ENCODE data around the gene CNRIP1. TPM values are rescaled to one million over a fixed set of nuclear protein-coding genes. Genes with fewer than 3 reads are reported as not detected.

CNRIP1 gene
- total and polyA plus RNA-seq, 3 experiments from 2014 or later = 0.11 TPM; not detected in 2

DNA sequence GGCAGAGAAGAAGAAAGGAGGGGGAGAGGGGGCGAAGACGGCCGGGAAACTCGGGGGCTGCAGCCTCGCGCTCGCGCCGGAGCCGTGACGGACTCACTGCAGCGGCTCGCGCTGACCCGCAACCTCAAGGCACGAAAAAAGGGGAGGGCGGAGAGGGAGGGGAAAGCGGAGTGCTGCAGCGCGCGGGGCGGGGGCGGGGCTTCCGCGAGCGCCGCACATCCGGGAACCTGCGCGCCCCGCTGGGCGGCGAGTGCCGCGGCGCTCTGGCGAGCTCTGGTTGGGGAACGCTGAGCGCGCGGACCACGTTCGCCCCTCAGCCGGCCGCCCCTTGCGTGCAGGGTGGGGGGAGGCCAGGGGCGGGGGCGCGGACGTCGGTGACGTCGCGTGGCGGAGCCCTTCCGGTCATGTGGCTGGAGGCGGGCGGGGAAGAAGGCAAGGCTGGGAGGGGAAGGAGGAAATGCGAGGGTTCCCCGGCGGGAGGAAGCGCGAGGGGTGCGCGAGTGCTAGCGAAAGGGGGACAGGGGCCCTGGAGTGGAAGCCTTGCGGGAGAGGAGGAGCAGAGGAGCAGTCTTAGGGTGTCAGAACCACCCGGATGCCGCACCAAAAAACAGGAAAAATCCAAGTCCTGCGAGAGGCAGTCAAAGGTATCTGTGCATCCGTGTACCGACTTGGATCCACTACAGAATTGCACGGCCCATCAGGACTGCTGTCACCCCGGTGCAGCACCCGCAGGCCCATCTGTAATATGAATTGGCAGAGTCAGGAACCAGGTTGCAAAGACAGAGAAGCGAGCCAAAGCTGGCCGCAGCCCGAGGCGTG, 67.1 kb downstream of the CNRIP1 start, which contains the start of gene PPP3R1:
TSS of gene PPP3R1 (minus strand) at position 133 of the 819 bp plus-strand sequence. CDS start 405 bp downstream, outside the sequence.
- peaks cover 38% of the 10 kb centered on the region for H3K4me1 ChIP-seq (ENCODE audit: insufficient read depth, low read length)
- peak within 1 kb of the TSS in 7 of 8 donors; percentile 93 to 99 (median 97) for H3K27ac Mint-ChIP-seq

DNA sequence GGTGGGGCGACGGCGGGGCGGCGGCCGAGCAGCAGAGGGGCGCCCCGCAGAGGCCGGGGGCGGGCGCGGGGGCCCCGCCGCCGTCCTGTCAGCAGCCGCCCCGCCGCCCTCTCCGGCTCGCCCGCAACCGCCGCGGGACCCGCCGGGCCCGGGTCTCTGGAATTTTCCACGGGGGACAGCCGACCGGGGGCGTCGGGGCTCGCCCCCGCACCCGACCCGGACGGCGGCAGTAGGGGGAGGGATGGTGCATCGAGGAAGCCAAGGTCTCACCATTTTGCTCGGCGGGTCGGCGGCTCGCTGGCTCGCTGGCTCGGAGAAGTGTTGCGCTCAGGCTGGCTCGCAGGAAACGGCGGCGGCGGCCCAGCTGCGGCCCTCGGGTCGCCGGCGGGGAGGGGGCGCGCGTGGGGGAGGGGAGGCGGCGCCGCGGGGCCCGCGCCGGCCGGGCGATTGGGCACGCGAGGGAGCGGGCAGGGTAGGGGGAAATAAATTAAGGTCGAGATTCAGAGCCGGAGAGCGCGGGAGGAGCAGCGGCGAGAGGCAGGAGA, 67.8 kb downstream of the CNRIP1 start:
- H3K27me3 ChIP-seq (ENCODE audit: insufficient read depth, low read length, poor library complexity, severe bottlenecking) = no peaks in the 10 kb centered on the region
- Mint-ChIP-seq H3K27ac (peak overlapping the region in 7 of 8 donors; percentile 90 to 97 (median 94)), H3K27me3 (peaks cover 0 to 9% of the 10 kb centered on the region in 2 donors), H3K36me3 (peaks cover 0 to 22% (median 0%) of the 10 kb centered on the region in 3 donors), H3K4me1 (peaks cover 29 to 40% (median 36%) of the 10 kb centered on the region in 3 donors), H3K4me3 (peak overlapping the region; percentile 89 to 99 (median 97)), H3K9me3 (no peaks in the 10 kb centered on the region)
- no peak overlapping the region for H3K4me3 ChIP-seq (ENCODE audit: low read length)
- peak; percentile 30 to 68 (median 41) for DNase-seq
- ChIA-PET CTCF (interaction anchor here (1.0 to 2.8 kb wide), 5 partner anchors 45 to 99 kb away, joined by 4 to 16 read pairs (median 4); a partner anchor contains a TSS), POLR2A (interaction anchor here (0.5 to 2.8 kb wide), 5 partner anchors 14 to 264 kb away, joined by 3 to 21 read pairs (median 3); partner anchors contain the start of gene PNO1)
- no peaks in the 10 kb centered on the region for H3K36me3 ChIP-seq (ENCODE audit: insufficient read depth, low read length)
- H3K4me1 ChIP-seq (ENCODE audit: insufficient read depth, low read length) = peaks cover 45% of the 10 kb centered on the region
- H3K27ac ChIP-seq (ENCODE audit: low read depth, low read length) = peak overlapping the region; percentile 87
- H3K9me3 ChIP-seq (ENCODE audit: low read length) = no peaks in the 10 kb centered on the region

More for the DNA sequence above, 67.1 kb downstream of the CNRIP1 start, which contains the start of gene PPP3R1:
- peak within 1 kb of the TSS; percentile 92 to 99 (median 97) for H3K4me3 Mint-ChIP-seq
- no peaks in the 10 kb centered on the region for H3K9me3 ChIP-seq (ENCODE audit: low read length)
- POLR2A ChIA-PET = interaction anchor here (0.5 to 2.8 kb wide), 6 partner anchors 15 to 263 kb away, joined by 3 to 21 read pairs (median 3); partner anchors contain the start of gene PNO1
- H3K27me3 ChIP-seq (ENCODE audit: insufficient read depth, low read length, poor library complexity, severe bottlenecking) = no peaks in the 10 kb centered on the region
- peaks cover 0 to 9% of the 10 kb centered on the region in 2 donors for H3K27me3 Mint-ChIP-seq
- H3K27ac ChIP-seq (ENCODE audit: low read depth, low read length) = peak within 1 kb of the TSS; percentile 93
- peaks cover 29 to 41% (median 36%) of the 10 kb centered on the region in 3 donors for H3K4me1 Mint-ChIP-seq
- H3K9me3 Mint-ChIP-seq = no peaks in the 10 kb centered on the region
- peaks cover 0 to 22% (median 0%) of the 10 kb centered on the region in 3 donors for H3K36me3 Mint-ChIP-seq
- no peaks in the 10 kb centered on the region for H3K36me3 ChIP-seq (ENCODE audit: insufficient read depth, low read length)
- CTCF ChIA-PET = interaction anchor here (1.1 to 2.3 kb wide), 4 partner anchors 27 to 100 kb away, joined by 3 to 16 read pairs (median 4); a partner anchor contains a TSS
- H3K4me3 ChIP-seq (ENCODE audit: low read length) = peak within 1 kb of the TSS; percentile 83
- DNase-seq = peak; percentile 93 to 97 (median 96)

DNA sequence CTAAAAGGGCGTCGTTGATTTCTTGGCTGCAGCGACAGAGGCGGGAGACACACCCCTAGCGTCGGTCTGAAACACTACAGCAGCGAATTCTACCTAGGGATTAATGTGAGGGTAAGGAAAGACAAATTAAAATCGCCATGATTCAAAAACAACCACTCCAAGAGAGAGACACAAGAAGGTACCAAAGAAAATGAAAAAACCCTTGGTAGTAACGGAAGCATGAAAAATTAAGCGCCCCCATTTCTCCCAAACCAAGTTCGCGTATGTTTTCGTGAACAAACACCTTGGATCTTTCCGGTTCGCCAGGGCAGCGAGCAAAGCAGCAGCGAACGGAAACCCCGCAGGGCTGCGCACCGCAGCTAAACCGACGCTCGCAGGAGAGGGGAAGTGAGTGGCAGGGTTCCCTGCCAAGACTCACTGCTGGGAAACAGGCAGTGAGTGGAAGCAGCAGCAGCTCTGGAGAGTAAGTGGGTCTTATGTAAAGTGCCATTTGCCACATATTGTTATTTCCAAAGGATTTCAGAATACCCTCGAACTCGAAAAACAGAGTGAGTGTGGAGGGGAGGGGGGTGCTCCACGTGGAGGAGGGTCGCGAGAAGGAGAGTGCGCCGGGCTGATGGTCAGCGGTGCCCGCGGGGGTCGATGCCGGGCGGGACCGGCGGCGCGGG, 68.4 kb downstream of the CNRIP1 start:
- peak; percentile 60 to 87 (median 80) for DNase-seq
- peaks cover 51% of the 10 kb centered on the region for H3K4me1 ChIP-seq (ENCODE audit: insufficient read depth, low read length)
- no peaks in the 10 kb centered on the region for H3K36me3 ChIP-seq (ENCODE audit: insufficient read depth, low read length)
- POLR2A ChIA-PET = interaction anchor here (1.0 to 2.8 kb wide), 2 partner anchors 15 to 94 kb away, joined by 3 to 21 read pairs; partner anchors contain the start of gene PNO1
- H3K27ac ChIP-seq (ENCODE audit: low read depth, low read length) = peak overlapping the region; percentile 87
- H3K9me3 Mint-ChIP-seq = no peaks in the 10 kb centered on the region
- H3K4me3 Mint-ChIP-seq = peak overlapping the region; percentile 89 to 99 (median 93)
- no peaks in the 10 kb centered on the region for H3K9me3 ChIP-seq (ENCODE audit: low read length)
- H3K27ac Mint-ChIP-seq = peak overlapping the region in 5 of 8 donors; percentile 82 to 97 (median 95)
- H3K4me1 Mint-ChIP-seq = peaks cover 29 to 36% (median 36%) of the 10 kb centered on the region in 3 donors
- H3K4me3 ChIP-seq (ENCODE audit: low read length) = peak overlapping the region; percentile 80
- H3K36me3 Mint-ChIP-seq = peaks cover 0 to 22% (median 0%) of the 10 kb centered on the region in 3 donors
- CTCF ChIA-PET = interaction anchor here (1.0 to 2.8 kb wide), 3 partner anchors 44 to 94 kb away, joined by 3 to 8 read pairs (median 4); partner anchors contain the start of gene PNO1
- no peaks in the 10 kb centered on the region for H3K27me3 ChIP-seq (ENCODE audit: insufficient read depth, low read length, poor library complexity, severe bottlenecking)
- peaks cover 0 to 9% of the 10 kb centered on the region in 2 donors for H3K27me3 Mint-ChIP-seq

- POLR2A ChIA-PET = interaction anchor here (1.0 to 2.8 kb wide), 3 partner anchors 14 to 94 kb away, joined by 3 to 21 read pairs (median 4); partner anchors contain the start of gene PNO1
- H3K4me1 ChIP-seq (ENCODE audit: insufficient read depth, low read length) = peaks cover 52% of the 10 kb centered on the region
These were observed 69.0 kb downstream of the CNRIP1 start for GRCh38 chr2:68250652-68251186.

DNA sequence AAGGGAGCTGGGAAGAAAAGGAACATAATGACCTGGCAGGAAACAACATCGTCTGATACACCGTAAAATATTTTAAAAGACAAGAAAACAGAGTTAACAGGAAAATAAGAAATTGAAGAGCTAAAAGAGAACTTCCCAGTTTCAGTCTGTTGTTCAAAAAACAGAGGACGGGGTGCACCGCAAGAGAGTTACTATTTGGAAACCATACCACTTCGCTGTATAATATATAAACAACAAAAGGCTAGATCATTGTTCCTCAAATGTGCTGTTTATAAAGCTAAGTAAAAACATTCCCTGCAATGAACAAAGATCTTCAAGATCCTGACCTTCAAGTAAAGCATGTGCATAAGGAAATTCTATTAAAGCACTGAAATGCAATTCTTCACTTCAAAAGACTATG, 69.6 kb downstream of the CNRIP1 start:
- ChIA-PET CTCF (interaction anchor here (0.7 to 2.8 kb wide), 6 partner anchors 54 to 93 kb away, joined by 3 to 8 read pairs (median 3); partner anchors contain the start of gene PNO1), POLR2A (interaction anchor here (1.0 kb wide), 1 partner anchor 14 kb away, joined by 4 read pairs; no protein-coding TSS in a partner anchor)
- Mint-ChIP-seq H3K27me3 (peaks cover 0 to 9% of the 10 kb centered on the region in 2 donors), H3K4me1 (peaks cover 23 to 33% (median 27%) of the 10 kb centered on the region in 3 donors), H3K36me3 (peaks cover 0 to 22% (median 0%) of the 10 kb centered on the region in 3 donors), H3K27ac (peak overlapping the region in 5 of 8 donors; percentile 82 to 97 (median 95)), H3K4me3 (peak overlapping the region; percentile 89 to 99 (median 93)), H3K9me3 (no peaks in the 10 kb centered on the region)
- Histone ChIP-seq H3K36me3 (ENCODE audit: insufficient read depth, low read length) (no peaks in the 10 kb centered on the region), H3K9me3 (ENCODE audit: low read length) (no peaks in the 10 kb centered on the region), H3K27me3 (ENCODE audit: insufficient read depth, low read length, poor library complexity, severe bottlenecking) (no peaks in the 10 kb centered on the region), H3K4me1 (ENCODE audit: insufficient read depth, low read length) (peaks cover 52% of the 10 kb centered on the region), H3K4me3 (ENCODE audit: low read length) (peak overlapping the region; percentile 80), H3K27ac (ENCODE audit: low read depth, low read length) (peak overlapping the region; percentile 87)
- no peak for DNase-seq

More at GRCh38 chr2:68250652-68251186, 69.0 kb downstream of the CNRIP1 start:
- H3K27ac Mint-ChIP-seq = peak overlapping the region in 5 of 8 donors; percentile 82 to 97 (median 95)
- peak overlapping the region; percentile 80 for H3K4me3 ChIP-seq (ENCODE audit: low read length)
- H3K4me1 Mint-ChIP-seq = peaks cover 25 to 34% (median 32%) of the 10 kb centered on the region in 3 donors
- H3K36me3 Mint-ChIP-seq = peaks cover 0 to 22% (median 0%) of the 10 kb centered on the region in 3 donors
- DNase-seq = no peak
- H3K9me3 ChIP-seq (ENCODE audit: low read length) = no peaks in the 10 kb centered on the region
- peaks cover 0 to 9% of the 10 kb centered on the region in 2 donors for H3K27me3 Mint-ChIP-seq
- no peaks in the 10 kb centered on the region for H3K27me3 ChIP-seq (ENCODE audit: insufficient read depth, low read length, poor library complexity, severe bottlenecking)
- H3K9me3 Mint-ChIP-seq = no peaks in the 10 kb centered on the region
- H3K36me3 ChIP-seq (ENCODE audit: insufficient read depth, low read length) = no peaks in the 10 kb centered on the region
- H3K4me3 Mint-ChIP-seq = peak overlapping the region; percentile 89 to 99 (median 93)
- peak overlapping the region; percentile 87 for H3K27ac ChIP-seq (ENCODE audit: low read depth, low read length)
- CTCF ChIA-PET = interaction anchor here (0.7 to 2.8 kb wide), 6 partner anchors 44 to 93 kb away, joined by 3 to 8 read pairs (median 4); partner anchors contain the start of gene PNO1

GRCh38 chr2:68248806-68249205, 70.9 kb downstream of the CNRIP1 start:
- H3K4me3 Mint-ChIP-seq = no peak overlapping the region
- no peaks in the 10 kb centered on the region for H3K9me3 Mint-ChIP-seq
- peak overlapping the region in 2 of 8 donors; percentile 35 to 66 for H3K27ac Mint-ChIP-seq
- H3K27me3 Mint-ChIP-seq = peaks cover 0 to 9% of the 10 kb centered on the region in 2 donors
- Histone ChIP-seq H3K36me3 (ENCODE audit: insufficient read depth, low read length) (no peaks in the 10 kb centered on the region), H3K9me3 (ENCODE audit: low read length) (no peaks in the 10 kb centered on the region), H3K27ac (ENCODE audit: low read depth, low read length) (no peak overlapping the region), H3K27me3 (ENCODE audit: insufficient read depth, low read length, poor library complexity, severe bottlenecking) (no peaks in the 10 kb centered on the region), H3K4me1 (ENCODE audit: insufficient read depth, low read length) (peaks cover 61% of the 10 kb centered on the region), H3K4me3 (ENCODE audit: low read length) (no peak overlapping the region)
- CTCF ChIA-PET = interaction anchor here (1.3 kb wide), 1 partner anchor 57 kb away, joined by 3 read pairs; no protein-coding TSS in a partner anchor
- no peak for DNase-seq
- peaks cover 10 to 23% (median 13%) of the 10 kb centered on the region in 3 donors for H3K4me1 Mint-ChIP-seq
- peaks cover 0 to 22% (median 0%) of the 10 kb centered on the region in 3 donors for H3K36me3 Mint-ChIP-seq
- POLR2A ChIA-PET = no interaction called here
